Midbrain (tissue), 1 donor: ENCODE data around the gene INAVA.
"Not testable (repeated sequence)": the region's sequence is repeated elsewhere in the genome, so short reads cannot be mapped to it uniquely, and the experiment has no call there.

Experiments
- DNase-seq: peaks from one replicate; lab custom pipeline; 2025; lab: John Stamatoyannopoulos, UW

The INAVA gene

DNA sequence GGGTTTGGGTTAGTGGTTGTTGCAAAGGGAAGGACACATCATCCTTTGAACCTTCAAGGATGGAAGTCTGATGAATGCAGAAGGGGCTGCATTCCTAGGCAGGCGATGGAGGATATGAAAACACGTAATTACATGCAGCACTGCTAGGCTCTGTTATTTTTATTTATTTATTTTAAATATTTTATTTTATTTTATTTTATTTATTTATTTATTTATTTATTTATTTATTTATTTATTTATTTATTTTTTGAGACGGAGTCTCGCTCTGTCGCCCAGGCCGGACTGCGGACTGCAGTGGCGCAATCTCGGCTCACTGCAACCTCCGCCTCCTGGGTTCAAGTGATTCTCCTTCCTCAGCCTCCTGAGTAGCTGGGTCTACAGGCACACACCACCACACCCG is 69.2 kb downstream of the INAVA start:
- not testable (repeated sequence) for DNase-seq
